ENCODE data around the gene POLR3C.

POLR3C gene

DNA sequence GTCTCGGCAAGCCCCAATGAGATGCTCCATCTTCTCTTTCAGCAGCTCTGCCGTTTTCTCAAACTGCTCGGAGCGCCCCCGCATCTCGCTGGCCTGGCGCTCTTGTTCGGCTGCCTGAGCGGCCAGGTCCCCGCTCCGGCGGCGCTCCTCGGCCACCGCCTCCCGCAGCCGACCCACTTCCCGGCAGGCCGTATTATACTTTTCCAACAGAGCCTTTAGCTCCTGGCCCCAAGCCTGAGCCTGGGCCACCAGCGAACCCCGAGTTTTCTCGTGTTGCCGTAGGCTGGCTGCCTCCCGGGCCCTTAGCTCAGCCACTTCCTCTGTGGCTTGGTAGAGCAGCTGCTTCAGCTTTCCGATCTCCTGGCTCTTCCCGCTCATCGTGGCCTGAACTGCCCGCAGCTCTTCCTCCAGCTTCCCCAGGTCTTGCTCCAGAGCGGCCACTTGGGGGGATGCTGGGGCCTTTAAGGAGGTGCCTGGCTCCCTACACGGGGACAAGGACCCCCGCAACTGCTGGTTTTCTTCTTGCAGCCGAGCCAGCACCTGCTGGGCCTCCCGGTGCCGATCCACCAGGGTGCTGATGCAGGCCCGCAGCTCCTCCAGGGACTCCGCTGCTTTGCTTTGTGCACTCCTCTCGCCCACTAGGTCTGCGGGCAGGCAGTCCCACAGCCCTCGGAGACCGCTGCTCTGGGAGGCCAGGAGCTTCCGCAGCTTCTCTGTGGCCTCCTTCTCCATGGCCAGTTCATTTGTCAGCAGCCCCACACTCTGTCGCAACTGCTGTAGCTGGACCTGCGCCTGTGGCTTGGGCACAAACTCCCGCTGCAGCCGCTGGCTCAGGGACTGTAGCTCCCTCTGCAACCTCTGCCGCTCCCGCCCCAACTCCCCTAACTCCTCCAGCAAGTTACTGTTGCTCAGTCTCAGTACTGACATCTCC is 48.3 kb downstream of the POLR3C start:
- peak; percentile 59 for DNase-seq (ENCODE audit: low read depth)

DNA sequence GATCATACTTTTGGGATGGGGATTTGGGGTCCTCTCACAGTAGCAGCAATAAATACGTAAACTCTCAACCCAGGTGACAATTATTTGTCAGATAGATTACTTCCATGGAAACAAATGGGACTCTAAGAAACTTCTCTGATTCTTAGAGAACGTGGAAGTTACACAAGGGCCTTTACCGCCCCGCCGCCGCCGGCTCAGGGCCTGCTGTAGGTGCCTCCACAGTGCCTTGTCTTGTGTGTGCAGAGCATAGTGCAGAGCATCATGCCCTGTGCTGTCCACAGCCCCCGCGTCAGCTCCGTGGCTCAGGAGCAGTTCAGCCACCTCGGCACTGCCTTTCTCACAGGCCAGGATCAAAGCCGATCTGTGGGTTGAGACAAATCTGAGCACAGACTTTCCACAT is 50.6 kb downstream of the POLR3C start:
- no peak for DNase-seq (ENCODE audit: low read depth)

DNA sequence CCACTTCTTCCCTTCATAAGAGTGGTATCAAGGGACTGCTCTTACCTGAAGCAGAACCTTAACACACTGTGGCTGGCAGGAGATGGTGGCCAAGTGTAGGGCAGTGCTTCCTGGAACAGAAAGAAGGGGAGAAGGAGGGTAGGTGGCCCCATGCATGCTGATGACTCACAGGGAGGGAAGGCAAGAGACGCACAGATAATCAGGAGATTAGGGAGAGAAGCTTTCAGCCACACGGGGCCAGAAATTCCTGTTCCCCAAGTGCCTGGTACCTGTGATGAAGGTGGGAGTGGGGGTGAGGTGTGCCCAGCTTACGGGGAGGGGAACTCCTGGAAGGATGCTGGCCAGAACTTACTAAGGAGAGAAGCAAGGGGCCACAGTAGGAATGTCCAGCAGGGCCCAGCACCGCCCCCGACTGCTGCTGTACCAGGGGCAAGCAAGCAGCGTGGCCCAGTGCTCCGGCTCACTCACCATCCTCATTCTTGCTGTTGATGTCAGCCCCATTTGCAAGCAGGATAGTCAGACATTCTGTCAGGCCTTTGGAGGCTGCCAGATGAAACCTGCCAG is 54.0 kb downstream of the POLR3C start:
- peak; percentile 53 for DNase-seq (ENCODE audit: low read depth)

DNA sequence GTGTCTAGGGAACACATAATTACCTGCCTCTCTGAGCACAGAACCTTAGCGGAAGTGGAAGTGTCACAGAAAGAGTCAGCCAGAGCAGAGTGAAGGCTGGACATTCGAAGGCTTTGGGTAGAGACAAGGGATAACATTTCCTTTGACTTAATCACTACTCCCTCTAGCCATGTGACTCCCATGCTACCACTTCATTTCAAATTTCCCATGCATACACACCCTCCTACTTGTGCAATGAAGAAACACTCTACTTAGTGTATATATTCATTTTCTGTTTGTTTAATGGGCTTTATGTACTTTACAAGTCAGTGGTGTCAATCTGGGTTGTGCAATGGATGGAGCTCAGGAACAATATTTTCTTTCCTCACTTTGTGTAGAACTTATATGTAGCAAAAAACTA is 54.7 kb downstream of the POLR3C start:
- DNase-seq (ENCODE audit: low read depth) = peak; percentile 74

DNA sequence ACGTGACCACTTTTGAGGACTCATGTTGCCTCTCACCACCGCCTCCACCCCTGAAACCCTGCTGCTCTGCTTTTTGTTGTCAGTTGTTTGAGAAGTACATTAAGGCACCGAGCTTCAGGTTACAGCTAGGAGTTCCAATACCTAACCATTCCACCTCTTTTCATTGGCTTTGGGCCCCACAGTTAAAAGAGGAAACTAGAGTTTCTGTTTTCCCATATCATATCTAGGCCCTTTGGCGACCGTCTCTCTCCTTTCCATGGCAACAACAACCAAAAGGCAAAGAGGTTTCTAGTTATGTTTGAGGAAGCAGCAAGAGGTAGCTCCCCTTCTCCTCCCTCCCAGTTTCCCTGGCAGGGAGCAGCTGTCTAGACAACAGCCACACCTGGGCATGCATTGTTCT is 55.8 kb downstream of the POLR3C start:
- no peak for DNase-seq (ENCODE audit: low read depth)

DNA sequence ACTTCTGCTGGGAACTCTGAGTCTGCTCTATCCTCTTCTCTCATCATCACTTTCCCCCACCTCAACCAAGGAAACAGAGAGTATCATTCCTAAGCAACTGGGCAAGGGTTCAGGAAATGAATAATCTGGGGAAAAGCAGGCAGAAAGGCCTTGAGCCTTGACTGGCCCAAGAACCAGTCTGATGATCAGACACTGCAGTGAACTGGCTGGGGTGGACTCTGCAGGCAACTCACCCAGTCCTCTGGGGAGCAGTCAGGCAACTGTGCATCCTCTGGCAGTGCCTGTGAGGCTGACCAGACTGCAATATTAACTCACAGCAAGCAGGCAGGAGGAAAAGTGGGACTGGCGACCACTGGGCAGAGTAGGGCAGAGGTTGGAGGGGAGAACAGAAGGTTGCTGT is 60.7 kb downstream of the POLR3C start:
- peak; percentile 48 for DNase-seq (ENCODE audit: low read depth)

DNA sequence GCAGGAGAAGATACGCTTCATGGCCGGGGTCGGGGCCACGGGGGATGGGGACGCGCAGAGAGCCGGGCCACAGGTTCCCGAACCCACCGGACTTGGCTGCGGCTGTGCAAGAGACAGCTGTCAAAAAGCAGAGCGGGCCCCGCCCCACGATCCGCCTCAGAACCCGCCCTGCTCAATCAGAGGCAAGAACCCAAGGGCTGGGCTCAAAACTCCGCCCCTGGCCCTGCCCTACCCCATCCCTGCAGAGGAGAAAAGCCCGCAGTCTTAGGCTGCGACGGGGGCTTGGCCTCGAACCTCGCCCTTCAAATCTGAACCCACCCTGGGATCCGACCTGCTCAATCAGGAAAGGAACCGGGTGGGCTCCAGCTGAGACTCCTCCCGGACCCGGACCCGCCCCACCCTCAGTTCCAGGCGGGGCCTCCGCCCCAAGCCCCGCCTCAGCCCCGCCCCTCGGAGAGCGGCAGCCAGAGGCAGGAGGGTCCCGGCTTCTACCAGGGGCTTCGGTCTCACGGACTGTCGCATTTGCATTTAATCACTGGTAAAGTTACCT is 61.8 kb downstream of the POLR3C start, which contains the start of gene ANKRD35:
ANKRD35 (minus strand) TSS at position 129 of the 550 bp plus-strand sequence; CDS start at position 21, 108 bp downstream.
- peak; percentile 74 for DNase-seq (ENCODE audit: low read depth)

GRCh38 chr1:145886390-145886789 is 62.4 kb downstream of the POLR3C start:
- no peak for DNase-seq (ENCODE audit: low read depth)

GRCh38 chr1:145886816-145887215 is 62.8 kb downstream of the POLR3C start:
- DNase-seq (ENCODE audit: low read depth) = no peak

DNA sequence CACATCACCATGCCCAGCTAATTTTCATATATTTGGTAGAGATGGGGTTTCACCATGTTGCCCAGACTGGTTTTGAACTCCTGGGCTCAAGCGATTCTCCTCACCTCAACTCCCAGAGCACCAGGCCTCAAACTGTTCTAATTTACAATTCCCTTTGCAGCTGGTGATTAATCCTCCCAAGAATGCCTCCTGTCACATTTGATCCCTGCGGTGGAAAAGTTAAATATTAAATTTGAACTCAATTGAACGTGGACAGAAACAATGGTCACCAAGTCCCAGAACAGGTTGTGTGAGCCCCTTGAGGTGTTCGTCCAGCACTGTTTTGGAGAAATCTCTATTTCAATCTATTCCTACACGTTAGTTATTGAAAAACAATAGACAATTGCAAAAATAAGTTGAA is 63.6 kb downstream of the POLR3C start:
- DNase-seq (ENCODE audit: low read depth) = peak; percentile 27

DNA sequence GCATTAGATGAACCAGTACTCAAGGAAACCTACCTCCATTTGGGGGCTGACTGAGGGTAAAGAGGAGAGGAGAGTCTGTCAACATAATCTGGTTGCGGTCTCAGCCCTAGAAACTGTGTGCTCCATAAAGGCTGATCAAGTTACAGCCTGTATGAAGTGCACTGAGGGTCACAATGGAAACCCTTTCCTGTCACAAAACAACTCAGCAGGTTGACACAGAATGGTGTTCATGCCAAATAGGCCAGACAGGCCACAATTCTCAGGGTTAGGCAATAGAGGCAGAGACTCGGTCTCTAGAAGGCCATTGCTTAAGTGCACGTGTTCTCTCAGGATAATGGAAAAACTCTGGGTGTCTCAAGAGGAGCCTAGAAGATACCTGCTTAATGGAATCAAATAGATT is 65.7 kb downstream of the POLR3C start:
- DNase-seq (ENCODE audit: low read depth) = peak; percentile 39

- DNase-seq (ENCODE audit: low read depth) = peak; percentile 58
Measured at GRCh38 chr1:145891143-145891542, 67.1 kb downstream of the POLR3C start.

GRCh38 chr1:145891587-145892485 is 67.8 kb downstream of the POLR3C start:
- peak; percentile 97 for DNase-seq (ENCODE audit: low read depth)

DNA sequence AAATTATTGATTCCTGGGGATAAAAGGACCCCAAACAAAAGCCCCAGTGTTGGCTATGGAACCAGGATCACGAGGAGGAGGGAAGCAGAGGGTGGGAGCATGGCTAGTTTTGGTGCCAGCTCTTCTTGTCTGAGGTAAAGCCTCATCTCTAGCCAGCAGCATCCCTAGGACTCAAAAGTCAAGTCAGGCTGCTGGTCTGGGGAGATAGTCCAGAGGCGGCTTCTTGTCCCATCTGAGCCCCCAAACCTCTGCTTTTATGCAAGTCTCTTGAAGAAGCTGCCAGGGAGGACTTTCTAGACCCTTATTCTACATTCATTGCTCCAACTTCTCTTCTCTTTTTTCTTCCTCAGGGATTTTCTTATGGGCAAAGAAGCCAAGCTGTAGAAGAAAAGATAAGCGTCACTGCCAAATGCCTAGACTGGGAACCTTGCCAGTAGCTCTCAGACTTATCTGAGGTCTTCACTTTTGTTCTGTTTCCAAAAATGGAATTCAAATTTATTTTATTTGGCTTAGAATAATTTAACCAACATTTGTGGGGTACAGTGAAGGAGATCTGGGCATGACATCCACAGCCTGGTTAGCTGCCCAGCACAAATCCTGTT is 68.6 kb downstream of the POLR3C start:
- DNase-seq (ENCODE audit: low read depth) = peak; percentile 64

GRCh38 chr1:145893306-145894055 is 69.5 kb downstream of the POLR3C start:
- no peak for DNase-seq (ENCODE audit: low read depth)

Data from iris pigment epithelial cell (primary cell).